Ramos (cell line): Measurements from ENCODE around the gene PCK2.

Source experiments
- in situ Hi-C: fragments of 300-500 bp; cut with MboI; formaldehyde crosslinking; loops from one replicate; pipeline ENCODE4 v1.14.3; 2022; ENCODE audit warnings: low sequenced_read_pairs; ENCODE audit not compliant: unreplicated experiment

The PCK2 gene

GRCh38 chr14:24060984-24061913, 32.9 kb upstream of the PCK2 start:
- in situ Hi-C loops, result no loop called here

DNA sequence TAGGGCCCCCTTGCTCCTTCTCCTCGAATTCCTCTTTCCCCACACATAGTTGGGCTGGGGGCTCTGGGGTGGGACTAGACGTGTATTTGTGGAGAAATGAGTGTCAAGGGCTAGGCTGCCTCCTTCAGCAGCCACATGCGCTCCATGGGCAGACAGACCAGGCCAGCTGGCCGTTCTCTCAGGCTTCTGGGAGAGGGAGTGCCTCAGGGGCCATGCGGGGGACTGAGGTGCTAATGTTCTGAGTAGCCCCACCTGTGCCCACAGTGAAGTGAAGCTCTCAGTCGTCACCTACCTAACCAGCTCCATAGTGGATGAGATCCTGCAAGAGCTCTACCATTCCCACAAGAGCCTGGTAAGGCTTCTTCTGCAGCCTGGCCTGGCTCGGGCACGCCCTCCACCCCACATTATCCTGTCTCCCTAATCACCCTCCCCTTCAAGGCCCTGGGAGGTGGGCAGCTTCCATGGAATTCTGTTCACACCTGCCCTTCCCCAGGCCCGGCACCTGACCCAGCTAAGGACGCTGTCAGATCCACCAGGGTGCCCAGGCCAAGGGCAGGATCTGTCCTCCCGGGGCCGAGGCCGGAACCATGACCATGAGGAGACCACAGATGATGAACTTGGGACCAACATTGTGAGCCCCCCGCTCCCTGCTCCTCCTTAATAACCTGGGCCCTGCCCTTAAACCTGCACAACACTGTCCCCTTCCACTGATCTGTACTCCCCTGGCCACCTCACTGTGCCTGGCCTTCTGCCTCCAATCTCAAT, 31.7 kb upstream of the PCK2 start:
- in situ Hi-C loops, result no loop called here

- in situ Hi-C loops, result no loop called here
Measured at GRCh38 chr14:24063263-24063836, 30.8 kb upstream of the PCK2 start.

GRCh38 chr14:24064091-24064795, 29.9 kb upstream of the PCK2 start:
- in situ Hi-C loops, result no loop called here

DNA sequence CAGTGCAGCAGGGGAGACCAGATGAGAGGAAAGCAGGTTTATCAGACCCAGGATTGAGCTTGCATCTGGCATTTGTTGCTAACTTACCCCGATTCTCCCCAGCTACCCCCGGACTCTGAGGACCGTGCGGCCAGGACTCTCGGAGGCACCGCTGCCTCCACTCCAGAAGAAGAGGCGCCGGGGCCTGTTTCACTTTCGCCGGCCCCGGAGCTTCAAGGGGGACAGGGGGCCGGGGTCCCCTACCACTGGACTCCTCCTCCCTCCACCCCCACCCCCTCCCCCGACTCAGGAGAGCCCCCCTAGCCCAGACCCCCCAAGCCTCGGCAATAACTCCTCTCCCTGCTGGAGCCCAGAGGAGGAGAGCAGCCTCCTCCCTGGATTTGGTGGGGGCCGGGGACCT, 29.3 kb upstream of the PCK2 start:
- in situ Hi-C loops, result no loop called here

DNA sequence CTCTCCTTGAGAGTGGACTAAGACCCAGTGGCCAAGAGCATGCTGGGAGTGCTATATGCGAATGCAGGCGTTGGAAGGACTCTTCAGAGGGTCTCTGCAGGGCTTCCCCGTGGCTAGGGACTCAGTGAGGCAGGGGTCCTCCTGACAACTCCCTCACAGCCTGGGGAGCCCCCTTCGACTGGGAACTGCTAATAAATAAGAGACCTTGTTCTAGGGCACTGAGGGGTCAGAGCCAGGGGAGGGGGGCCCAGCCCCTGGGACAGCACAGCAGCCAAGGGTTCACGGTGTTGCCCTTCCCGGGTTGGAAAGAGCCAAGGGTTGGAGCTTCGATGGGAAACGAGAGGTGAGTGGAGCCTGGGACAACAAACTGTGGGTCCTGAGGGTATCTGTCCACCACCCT, 28.7 kb upstream of the PCK2 start:
- in situ Hi-C loops, result no loop called here

DNA sequence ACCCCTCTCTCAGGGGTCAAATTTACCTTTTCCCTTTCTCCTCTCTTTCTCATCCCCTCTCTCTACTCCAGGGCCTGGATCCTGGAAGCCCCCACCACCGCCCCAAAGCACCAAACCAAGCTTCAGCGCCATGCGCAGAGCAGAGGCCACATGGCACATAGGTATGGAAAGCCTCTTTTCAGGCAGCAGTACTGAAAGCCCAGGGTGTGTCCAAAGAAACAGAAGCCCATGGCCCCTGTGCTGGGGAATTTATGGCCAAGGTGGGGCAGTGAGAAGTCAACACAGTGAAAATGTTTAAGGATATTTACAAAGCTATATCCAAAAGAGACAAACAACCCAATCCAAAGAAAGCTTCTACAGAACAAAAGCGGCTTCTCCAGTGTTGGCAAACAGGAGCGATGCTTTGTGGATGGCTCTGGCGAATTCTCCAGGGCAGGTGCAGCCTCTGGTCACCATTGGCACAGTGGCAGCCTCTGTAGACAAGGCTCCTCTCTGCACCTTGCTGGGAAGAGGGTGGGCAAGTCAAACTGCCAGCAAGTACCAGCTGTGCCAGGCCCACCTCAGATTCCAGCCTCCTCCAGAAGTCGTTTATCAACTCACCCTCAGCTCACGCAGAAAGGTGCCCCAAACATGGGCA, 27.5 kb upstream of the PCK2 start:
- in situ Hi-C loops, result no loop called here

DNA sequence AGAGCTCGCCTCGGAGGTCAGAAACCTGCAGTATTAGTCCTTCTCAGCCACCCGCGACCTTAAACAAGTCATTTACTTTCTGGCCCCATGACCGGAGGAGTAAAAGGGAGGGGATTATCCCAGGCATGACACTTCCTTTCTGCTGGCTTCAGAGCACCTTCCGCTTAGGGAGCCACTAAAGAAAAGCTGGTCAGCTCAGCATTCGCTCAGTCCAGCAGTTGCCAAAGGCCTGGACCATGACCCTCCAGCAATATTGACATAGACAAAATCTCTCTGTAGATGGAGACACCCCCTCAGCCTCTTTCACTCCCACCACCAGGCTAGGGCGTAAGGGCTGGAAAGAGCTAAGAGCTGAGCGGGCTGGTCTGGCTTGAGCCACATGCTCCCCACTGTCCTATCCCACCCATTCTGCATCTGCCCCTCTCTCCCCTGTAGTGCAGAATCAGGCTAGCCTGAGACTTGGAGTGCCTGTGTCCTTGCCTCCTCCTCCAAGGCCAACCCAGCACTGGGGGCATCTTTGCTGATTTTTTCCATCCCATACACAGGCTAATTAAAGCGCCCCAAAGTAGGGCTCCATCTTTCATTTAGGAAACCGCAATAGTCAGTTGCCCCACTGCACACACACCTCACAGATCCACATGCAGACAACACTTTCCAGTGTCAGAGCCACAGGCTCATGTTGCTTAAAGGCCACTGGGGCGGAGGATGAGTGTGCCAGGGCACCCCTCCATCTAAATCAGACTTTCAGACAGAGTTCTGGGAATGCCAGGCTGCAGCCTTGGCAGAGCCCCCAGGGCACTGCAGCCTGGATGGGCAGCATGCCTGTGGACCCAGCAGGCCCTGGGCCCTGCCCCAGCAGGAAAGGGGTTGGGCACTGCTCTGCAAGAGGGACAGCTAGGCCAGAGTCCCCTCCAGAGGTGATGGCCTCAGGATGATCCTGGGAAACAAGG, 26.7 kb upstream of the PCK2 start:
- in situ Hi-C loops, result no loop called here

GRCh38 chr14:24068711-24069410, 25.2 kb upstream of the PCK2 start:
- in situ Hi-C loops, result no loop called here

DNA sequence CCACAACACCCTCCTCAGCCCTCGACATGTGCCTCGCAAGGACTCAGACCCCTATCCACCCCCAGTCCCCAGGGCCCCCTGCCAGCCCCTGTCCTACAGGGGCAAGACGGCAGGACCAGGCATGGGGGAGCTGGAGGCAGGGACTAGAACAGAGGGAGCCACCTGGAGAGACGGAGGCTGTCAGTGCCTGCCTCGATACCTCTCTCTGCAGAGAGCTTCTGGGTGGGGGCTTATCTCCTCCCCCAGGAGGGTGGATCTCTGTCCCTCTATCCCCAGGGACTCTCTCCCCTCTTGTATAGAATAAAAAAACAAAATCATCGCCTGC, 24.7 kb upstream of the PCK2 start:
- in situ Hi-C loops, result no loop called here

DNA sequence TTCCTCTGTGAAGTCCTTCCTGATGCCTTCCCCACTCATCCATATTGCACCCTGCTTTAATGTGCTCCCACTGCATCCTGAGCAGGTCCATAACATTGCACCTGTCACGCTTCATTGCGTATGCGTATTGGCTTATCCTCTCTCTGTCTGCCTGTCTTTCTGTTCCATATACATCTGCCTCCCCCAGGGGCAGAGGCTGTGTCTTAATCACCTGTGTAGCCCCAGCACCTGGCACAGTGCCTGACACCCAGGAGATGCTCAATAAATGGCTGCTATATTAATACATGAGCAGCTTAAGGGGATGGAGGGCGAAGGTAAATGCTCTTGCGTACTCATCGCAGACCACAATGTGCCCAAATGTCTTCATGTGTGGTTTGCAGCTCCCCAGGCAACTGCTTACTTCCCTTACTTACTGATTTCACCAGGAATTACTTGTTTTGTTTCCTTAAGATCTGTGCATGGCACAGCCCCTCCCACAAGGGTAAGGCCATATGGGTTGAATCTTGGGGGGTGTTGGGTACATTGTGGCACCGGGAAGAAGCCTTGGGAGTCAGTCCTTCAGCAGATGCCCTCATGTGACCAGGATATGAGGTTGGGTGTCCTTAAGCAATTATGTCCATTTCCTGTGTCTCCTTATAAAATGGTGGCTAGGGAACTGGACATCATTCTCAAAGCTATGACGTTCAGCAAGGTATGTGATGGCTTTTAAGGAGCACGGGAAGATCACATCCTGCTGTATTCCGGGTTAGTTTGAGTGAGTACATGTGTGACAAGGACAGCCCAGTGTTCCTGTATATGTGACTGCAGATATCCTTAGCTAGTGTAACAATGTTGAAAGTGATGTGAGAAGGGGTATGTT, 23.6 kb upstream of the PCK2 start:
- in situ Hi-C loops, result no loop called here

- in situ Hi-C loops, result no loop called here
Measured at GRCh38 chr14:24071144-24071697, 22.9 kb upstream of the PCK2 start, which contains the start of gene CPNE6. Gene CPNE6, plus strand, starts transcription at chr14:24071562. Its CDS starts 1,375 bp downstream, at chr14:24072937.

GRCh38 chr14:24071836-24072430, 22.2 kb upstream of the PCK2 start:
- in situ Hi-C loops, result no loop called here

- in situ Hi-C loops, result no loop called here
Measured at GRCh38 chr14:24072436-24072835, 21.7 kb upstream of the PCK2 start.

DNA sequence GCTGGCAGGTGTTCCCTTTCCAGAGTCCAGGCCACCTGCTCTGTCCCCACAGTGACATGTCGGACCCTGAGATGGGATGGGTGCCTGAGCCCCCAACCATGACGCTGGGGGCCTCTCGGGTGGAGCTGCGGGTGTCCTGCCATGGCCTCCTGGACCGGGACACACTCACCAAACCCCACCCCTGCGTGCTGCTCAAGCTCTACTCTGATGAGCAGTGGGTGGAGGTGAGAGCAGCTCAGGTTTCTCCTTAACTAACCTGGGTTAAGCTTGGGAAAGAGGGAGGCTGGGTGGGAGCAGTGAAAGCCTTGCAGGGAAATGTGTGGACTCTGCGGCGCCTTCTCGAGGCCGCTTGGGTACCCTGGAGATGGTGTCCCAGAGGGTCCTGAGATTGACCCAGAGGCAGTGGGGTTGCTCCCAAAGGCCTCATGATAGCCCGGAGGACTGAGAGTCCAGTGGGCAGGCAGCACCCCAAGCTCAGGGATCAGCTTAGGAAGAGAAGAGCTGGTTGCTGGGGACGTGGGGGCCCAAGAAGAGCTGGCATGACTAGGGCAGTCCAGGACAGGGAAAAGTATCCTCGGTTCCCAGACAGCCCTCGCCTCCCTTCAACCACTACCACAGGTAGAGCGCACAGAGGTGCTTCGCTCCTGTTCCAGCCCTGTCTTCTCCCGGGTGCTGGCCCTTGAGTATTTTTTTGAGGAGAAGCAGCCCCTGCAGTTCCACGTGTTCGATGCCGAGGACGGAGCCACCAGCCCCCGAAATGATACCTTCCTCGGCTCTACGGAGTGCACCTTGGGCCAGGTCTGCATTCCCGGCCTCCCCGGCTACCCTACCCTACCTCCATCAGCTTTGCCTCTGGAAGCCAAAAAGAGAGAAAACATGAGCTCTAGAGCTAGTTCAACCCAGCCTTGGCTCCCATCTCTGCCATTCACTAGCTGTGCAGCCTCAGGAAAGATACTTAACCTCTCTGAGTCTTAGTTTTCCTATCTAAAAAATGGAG, 20.9 kb upstream of the PCK2 start:
- in situ Hi-C loops, result no loop called here
